Measurements from ENCODE around the gene ZNF408. TPM values are rescaled to one million over a fixed set of nuclear protein-coding genes. Genes with fewer than 3 reads are reported as not detected.

Gene ZNF408
- total and polyA plus RNA-seq, 7 donors: 5.0 to 15.0 (median 9.9) TPM

DNA sequence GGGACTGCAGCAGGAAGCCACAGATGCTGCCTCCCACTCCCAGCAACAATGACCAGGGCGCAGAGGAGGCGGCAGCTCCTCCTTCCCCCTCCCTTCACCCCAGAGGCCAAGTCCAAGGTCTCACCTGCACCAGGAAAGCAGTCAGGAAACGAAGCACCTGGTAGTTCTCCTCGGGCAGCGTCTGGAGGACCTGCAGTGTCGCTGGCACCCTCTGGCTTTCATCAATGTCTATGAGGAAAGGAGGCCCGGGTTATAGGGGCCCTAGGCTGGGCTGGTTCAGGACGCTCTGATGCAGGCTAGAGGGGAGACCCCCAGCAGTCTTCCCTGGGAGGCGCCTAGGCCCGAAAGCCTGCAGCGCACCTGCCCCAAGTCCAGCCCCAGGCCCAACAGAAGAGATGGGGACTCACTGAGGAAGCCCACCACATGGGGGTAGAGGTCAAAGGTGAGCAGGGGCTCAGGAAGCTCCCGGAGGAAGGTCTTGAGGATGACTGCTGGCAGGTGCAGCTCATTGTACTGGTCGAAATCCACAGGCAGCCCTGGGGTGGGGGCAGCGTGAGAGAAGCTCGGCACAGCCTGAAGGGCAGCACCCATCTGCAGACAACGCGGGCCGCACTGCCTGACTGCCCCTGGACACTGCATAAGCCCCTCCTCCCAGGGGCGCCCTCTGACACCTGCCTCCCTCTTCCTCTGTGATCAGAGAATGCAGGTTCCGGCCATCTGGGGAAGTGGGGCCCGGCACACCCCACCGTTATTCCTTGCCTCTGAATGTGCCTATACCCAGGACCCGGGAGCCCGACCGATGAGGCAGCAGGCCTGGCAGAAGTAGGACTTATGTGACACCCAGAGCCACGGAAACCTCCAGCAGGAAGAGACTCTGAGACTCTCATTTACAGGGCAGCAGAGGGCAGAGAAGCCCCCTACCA, 21.3 kb upstream of the ZNF408 start:
- no peak for DNase-seq
- H3K27ac ChIP-seq: no peak overlapping the region

DNA sequence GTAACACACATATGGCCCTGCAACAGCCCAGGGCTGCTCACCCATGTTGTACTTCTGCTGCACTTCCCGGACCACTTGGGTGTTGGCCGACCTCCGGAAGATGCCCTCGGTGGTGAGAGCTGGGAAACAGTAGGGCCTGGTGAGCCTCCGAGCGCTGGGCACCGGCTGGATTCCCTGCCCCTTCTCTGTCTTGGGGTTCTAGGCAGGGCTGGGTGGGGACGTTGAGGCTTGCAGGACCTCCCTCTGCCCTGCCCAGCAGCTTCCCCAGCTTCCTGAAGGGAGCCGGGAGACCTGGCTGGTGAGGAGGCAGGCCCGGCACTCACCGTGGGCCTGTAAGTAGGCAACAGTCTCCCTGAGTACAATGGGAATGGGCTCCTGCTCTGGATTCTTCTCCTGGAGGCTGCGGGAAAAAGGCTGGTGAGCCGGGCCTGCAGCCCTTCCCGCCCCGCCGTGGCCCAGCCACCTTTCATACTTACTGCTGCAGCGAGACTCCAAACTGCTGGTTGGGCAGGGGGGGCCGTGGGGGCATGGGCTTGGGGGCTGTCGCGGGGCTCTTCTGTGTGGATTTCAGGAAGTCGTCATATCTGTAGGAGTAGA, 20.6 kb upstream of the ZNF408 start:
- no peak for ATAC-seq
- Histone ChIP-seq H3K27ac (no peak overlapping the region), H3K9me3 (no peaks in the 10 kb centered on the region), H3K36me3 (ENCODE audit: insufficient read depth in 1 of 2, low read depth in 1 of 2) (peaks cover 0 to 59% of the 10 kb centered on the region in 2 donors), H3K4me1 (peaks cover 23% of the 10 kb centered on the region), H3K27me3 (ENCODE audit: insufficient read depth in 3 of 3, low read length in 2 of 3) (no peaks in the 10 kb centered on the region), H3K4me3 (no peak overlapping the region)
- WGBS, 3 donors: 89 to 91% (median 91%) methylated on average over 18 to 21 of the region's 21 CpGs
- DNase-seq: no peak
- intact Hi-C loops (cut with DNase I): no loop called here
- TF ChIP-seq, protein P1, sequence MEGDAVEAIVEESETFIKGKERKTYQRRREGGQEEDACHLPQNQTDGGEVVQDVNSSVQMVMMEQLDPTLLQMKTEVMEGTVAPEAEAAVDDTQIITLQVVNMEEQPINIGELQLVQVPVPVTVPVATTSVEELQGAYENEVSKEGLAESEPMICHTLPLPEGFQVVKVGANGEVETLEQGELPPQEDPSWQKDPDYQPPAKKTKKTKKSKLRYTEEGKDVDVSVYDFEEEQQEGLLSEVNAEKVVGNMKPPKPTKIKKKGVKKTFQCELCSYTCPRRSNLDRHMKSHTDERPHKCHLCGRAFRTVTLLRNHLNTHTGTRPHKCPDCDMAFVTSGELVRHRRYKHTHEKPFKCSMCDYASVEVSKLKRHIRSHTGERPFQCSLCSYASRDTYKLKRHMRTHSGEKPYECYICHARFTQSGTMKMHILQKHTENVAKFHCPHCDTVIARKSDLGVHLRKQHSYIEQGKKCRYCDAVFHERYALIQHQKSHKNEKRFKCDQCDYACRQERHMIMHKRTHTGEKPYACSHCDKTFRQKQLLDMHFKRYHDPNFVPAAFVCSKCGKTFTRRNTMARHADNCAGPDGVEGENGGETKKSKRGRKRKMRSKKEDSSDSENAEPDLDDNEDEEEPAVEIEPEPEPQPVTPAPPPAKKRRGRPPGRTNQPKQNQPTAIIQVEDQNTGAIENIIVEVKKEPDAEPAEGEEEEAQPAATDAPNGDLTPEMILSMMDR (IDR thresholded peaks at IDR 0.05): no peak

More for the DNA sequence above, 21.3 kb upstream of the ZNF408 start:
- Histone ChIP-seq H3K36me3 (ENCODE audit: insufficient read depth in 1 of 2, low read depth in 1 of 2) (peaks cover 0 to 59% of the 10 kb centered on the region in 2 donors), H3K4me1 (peaks cover 24% of the 10 kb centered on the region), H3K27me3 (ENCODE audit: insufficient read depth in 3 of 3, low read length in 2 of 3) (no peaks in the 10 kb centered on the region), H3K9me3 (no peaks in the 10 kb centered on the region), H3K4me3 (no peak overlapping the region)
- intact Hi-C loops (cut with DNase I): no loop called here
- ATAC-seq: no peak
- WGBS, 3 donors: 87 to 92% (median 91%) methylated on average over 22 to 26 of the region's 26 CpGs
- TF ChIP-seq, protein P1 (IDR thresholded peaks at IDR 0.05): no peak

DNA sequence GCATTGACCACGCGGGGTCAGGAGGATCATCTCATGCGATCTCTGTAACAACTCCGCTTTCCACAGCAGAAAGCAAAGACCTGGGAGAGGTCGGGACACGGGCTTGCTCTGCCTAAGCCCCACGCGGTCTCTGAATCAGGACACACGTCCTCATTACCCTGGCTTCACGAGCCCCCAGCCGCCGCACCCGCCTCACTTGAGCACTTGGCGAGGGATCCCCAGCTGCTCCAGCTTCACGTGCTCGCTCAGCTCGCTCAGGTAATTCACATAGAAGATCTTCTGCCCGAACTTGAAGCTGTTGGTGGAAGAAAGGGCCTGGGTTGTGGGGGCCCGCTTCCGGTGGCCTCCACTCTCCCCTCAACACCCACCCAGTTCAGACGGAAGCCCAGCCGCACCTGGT, 20.0 kb upstream of the ZNF408 start:
- Histone ChIP-seq H3K27me3 (ENCODE audit: insufficient read depth in 3 of 3, low read length in 2 of 3) (no peaks in the 10 kb centered on the region), H3K36me3 (ENCODE audit: insufficient read depth in 1 of 2, low read depth in 1 of 2) (peaks cover 0 to 60% of the 10 kb centered on the region in 2 donors), H3K27ac (no peak overlapping the region), H3K9me3 (no peaks in the 10 kb centered on the region), H3K4me1 (peaks cover 21% of the 10 kb centered on the region), H3K4me3 (no peak overlapping the region)
- WGBS, 3 donors: 91 to 93% (median 93%) methylated on average over 22 of the region's 22 CpGs
- intact Hi-C loops (cut with DNase I): no loop called here
- ATAC-seq (no peak), DNase-seq (no peak)
- TF ChIP-seq, protein P1 (IDR thresholded peaks at IDR 0.05): no peak

DNA sequence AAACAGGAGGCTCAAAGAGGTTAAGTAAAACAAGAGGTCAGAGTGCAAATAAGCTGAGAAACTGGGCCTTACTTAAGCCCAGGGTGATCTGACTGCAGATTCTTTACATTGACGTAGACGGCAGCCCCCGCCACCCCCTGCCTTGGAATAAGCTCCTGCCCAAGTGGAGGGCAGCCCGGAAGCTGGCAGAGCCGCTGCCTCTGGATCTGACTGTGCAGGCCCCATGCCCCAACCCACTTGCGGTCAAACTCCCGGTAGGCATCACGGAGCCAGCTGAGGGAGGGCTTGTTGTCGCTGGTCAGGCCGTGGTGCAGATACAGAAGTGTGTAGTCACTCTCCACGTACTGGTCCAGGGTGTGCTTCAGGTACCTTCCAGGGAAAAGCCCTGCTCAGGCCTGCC, 19.0 kb upstream of the ZNF408 start:
- intact Hi-C loops (cut with DNase I): no loop called here
- Histone ChIP-seq H3K4me3 (no peak overlapping the region), H3K27me3 (ENCODE audit: insufficient read depth in 3 of 3, low read length in 2 of 3) (no peaks in the 10 kb centered on the region), H3K27ac (no peak overlapping the region), H3K4me1 (peaks cover 19% of the 10 kb centered on the region), H3K9me3 (no peaks in the 10 kb centered on the region), H3K36me3 (ENCODE audit: insufficient read depth in 1 of 2, low read depth in 1 of 2) (peaks cover 0 to 65% of the 10 kb centered on the region in 2 donors)
- 91 to 92% (median 92%) methylated on average over 11 of the region's 11 CpGs for WGBS, 3 donors
- ATAC-seq (no peak), DNase-seq (no peak)
- TF ChIP-seq, protein P1 (IDR thresholded peaks at IDR 0.05): no peak

Data from psoas muscle (tissue), 8 donors.